Activated T-cell treated with anti-CD3 and anti-CD28 coated beads for 48 hours (primary cell): ENCODE data around the gene OR5D16.
"Not testable (repeated sequence)": the region's sequence is repeated elsewhere in the genome, so short reads cannot be mapped to it uniquely, and the experiment has no call there.

Experiments used
- DNase-seq: peaks from one replicate; pipeline ENCODE4 v3.0.0-alpha.2; 2020; ENCODE audit warnings: low read depth

The OR5D16 gene

DNA sequence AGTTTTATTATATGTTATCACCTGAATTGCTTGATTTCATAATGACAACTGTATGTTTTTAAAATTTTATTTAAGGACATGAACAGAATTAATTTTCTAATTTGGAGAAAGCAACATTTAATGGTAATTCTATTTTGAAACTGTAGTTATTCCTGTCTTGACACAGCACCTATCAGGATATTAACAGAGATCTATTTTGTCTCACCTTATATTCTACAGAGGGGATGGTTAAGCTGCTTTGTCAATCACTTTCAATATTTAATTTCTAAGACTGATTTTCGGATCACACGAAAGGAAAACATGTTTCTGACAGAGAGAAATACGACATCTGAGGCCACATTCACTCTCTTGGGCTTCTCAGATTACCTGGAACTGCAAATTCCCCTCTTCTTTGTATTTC lies at the start of gene OR5D16:
TSS of gene OR5D16 (plus strand) at position 301 of the 400 bp plus-strand sequence. CDS start at position 301, 0 bp downstream.
- no peak for DNase-seq

GRCh38 chr11:55791606-55792005 lies 46.9 kb upstream of the OR5D16 start:
- no peak for DNase-seq

DNA sequence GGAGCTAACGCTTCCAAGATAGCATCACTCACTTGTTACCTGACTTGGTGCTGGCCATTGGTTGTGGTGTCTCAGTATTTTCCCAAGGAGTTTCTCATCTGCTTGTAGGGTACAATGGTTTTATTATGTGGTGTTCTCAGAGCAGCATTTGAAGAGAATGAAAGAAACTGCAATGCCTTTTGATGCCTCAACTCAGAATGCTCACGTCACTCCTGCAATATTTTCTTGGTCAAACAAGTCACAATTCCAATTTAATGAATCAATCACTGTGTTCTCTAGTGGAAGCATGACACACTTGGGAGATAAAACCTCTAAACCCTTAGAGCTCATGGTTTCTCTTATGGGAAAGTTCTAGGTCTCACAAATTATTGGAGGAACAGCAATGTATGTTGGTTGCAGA lies 45.2 kb upstream of the OR5D16 start:
- no peak for DNase-seq

- no peak for DNase-seq
Observed at GRCh38 chr11:55795256-55795655, 43.3 kb upstream of the OR5D16 start, which contains the start of gene OR5D14. OR5D14 (plus strand) TSS chr11:55795556; CDS start chr11:55795556, 0 bp downstream.

DNA sequence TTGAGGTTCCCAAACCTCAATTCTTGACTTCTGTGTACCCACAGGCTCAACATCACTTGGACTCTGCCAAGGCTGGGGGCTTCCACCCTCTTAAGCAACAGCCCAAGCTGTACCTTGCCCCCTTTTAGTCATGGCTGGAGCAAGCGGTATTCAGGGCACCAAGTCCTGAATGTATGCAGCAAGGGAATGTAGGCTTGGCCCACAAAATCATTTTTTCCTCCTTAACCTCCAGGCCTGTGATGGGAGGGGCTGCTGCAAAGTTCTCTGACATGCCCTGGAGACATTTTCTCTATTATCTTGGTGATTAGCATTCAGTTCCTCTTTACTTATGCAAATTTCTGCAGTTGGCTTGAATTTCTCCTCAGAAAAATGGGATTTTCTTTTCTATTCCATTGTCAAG lies 32.3 kb upstream of the OR5D16 start:
- no peak for DNase-seq

DNA sequence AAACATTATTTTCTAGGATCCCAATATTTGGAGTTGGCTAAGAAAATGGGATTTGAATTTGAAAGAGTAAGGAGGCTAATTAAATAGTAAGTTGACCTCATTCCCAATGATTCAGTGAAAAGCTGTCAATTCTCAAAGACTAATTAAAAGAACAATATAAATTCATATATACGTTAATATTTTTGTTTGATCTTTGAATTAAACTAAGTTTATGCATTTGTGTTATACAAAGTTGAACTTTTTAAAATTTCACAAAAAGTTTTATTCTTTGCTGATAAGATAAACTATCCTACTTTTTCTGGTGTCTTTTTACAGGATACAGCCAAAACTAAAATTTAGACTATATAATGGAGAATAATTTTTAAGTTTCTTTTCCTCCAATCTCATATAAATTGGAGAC lies 27.5 kb upstream of the OR5D16 start, which contains the start of gene OR5L1:
TSS of gene OR5L1 (plus strand) at position 301 of the 400 bp plus-strand sequence. CDS start 100 bp downstream, outside the sequence.
- DNase-seq = no peak

DNA sequence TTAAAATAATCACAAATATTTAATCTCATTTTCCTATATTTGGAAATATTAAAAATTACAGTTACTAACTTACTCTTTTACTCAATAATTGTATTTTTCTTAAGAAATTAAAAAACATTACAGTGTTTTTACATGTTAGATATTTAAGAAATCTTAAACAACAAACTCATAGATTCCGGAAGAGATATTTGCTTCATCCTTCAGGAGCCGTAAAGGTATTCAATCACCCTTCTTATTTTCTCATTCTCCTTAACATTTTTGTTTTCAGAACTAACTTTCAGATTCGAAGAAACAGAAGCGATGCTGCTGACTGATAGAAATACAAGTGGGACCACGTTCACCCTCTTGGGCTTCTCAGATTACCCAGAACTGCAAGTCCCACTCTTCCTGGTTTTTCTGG lies 19.2 kb upstream of the OR5D16 start, which contains the start of gene OR5D18:
TSS of gene OR5D18 (plus strand) at position 301 of the 400 bp plus-strand sequence. CDS start at position 301, 0 bp downstream.
- no peak for DNase-seq

- no peak for DNase-seq
Observed at GRCh38 chr11:55826919-55827318, 11.6 kb upstream of the OR5D16 start, which contains the start of gene OR5L2. OR5L2 (plus strand) TSS chr11:55827219; CDS start chr11:55827219, 0 bp downstream.

- no peak for DNase-seq
Observed at GRCh38 chr11:55847453-55847852, 8.9 kb downstream of the OR5D16 start.

- no peak for DNase-seq
Observed at GRCh38 chr11:55849037-55849436, 10.5 kb downstream of the OR5D16 start.

GRCh38 chr11:55852141-55852540 lies 13.6 kb downstream of the OR5D16 start:
- DNase-seq = no peak

DNA sequence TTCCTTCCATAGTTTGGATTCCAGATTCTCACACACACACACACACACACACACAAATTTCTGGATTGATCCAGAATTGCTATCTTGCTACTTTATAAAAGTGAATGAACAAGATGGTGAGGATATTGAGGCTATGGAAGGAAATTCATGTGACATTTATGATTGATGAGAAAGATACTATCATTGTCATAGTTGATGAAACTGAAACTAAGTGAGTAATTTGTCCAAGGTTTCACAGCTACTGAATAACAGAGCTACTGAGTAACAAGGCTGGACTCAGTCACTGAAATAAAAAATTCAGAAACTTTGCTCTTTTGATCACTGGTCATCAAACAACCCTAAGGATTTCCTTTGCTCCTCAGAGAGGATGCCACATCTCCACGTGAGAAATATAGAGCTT lies 16.2 kb downstream of the OR5D16 start:
- DNase-seq = no peak

- DNase-seq = not testable (repeated sequence)
Observed at GRCh38 chr11:55867354-55867753, 28.8 kb downstream of the OR5D16 start.

GRCh38 chr11:55872731-55873130 lies 34.2 kb downstream of the OR5D16 start:
- DNase-seq = not testable (repeated sequence)

- DNase-seq = not testable (repeated sequence)
Observed at GRCh38 chr11:55873146-55873545, 34.6 kb downstream of the OR5D16 start.

DNA sequence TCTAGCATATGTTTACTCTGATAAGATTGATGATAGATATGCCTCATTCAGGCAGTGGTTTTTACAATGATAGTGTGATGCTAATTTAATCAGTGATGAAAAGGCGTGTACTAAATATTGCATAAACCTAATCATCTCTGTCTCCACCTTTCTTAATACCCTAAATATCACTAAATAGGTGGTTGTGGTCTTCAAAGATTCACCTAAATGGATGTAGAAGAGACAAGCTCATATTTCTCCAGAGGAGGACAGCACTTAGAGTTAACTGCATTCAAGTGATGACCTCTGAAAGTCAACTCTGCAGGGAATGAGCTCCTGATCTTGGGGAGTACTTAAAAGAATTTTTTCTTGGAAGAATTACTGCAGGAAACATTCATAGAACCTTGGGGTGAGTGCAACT lies 44.4 kb downstream of the OR5D16 start, which contains the start of gene TRIM51:
TSS of gene TRIM51 (plus strand) at position 301 of the 400 bp plus-strand sequence. CDS start 2,132 bp downstream, outside the sequence.
- DNase-seq = not testable (repeated sequence)

DNA sequence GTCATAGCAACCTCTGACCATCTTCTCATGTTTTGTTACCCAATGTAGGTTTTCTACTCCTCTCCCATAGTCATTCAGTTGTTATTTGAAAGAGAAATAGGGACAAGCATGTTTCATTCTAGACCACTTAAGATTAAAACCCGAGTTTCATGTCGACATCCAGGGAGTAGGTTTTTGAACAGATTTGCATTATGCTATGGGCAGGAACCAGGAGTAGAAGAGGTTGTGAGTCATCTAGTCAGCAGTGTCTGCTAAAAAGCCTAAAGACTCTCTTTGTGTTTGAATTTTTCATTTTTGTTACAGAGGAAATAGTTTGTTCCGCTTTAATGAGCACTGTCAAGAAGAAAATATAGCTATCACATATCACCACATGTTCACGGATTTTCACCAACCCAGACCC lies 46.4 kb downstream of the OR5D16 start:
- not testable (repeated sequence) for DNase-seq

GRCh38 chr11:55885481-55885880 lies 46.9 kb downstream of the OR5D16 start:
- not testable (repeated sequence) for DNase-seq
